PC-9 (cell line): ENCODE measurements around the gene MUSK. TPM values are rescaled to one million over a fixed set of nuclear protein-coding genes. Genes with fewer than 3 reads are reported as not detected.

Experiments used
- BruUV-seq: library from RNA; stranded (reverse); fragments of 400-500 nt; replicated peaks from 2 replicates; lab custom pipeline; 2021; lab: Mats Ljungman, UMichigan
- CTCF ChIA-PET: fragments of 300-600 bp; sonication (Branson Sonifier 250); formaldehyde crosslinking; loops from one replicate; lab custom pipeline; 2022; ENCODE audit warnings: antibody characterized with exemption; lab: Charles Lee
- POLR2A ChIA-PET: fragments of 300-600 bp; sonication (Branson Sonifier 250); formaldehyde crosslinking; loops from one replicate; lab custom pipeline; 2022; ENCODE audit warnings: antibody characterized with exemption; ENCODE audit not compliant: unreplicated experiment; lab: Charles Lee
- DNase-seq, 2 experiments: peaks; one replicate each; pipeline versions ENCODE4 v3.0.0 to v3.0.0-alpha.2; 2015 to 2022; ENCODE audit warnings: mixed read lengths in 1 of 2
- H2AFZ ChIP-seq: fragments of 200-600 bp; sonication (generic); 2 replicates; pipeline ENCODE4 v1.8.1; 2017; ENCODE audit warnings: antibody characterized with exemption
- H3F3A ChIP-seq: fragments of 200-600 bp; sonication (generic); 2 replicates; pipeline ENCODE4 v1.8.1; 2017; ENCODE audit warnings: antibody characterized with exemption, mild to moderate bottlenecking, low read depth; ENCODE audit not compliant: insufficient read depth
- H3K27ac ChIP-seq: fragments of 200-600 bp; sonication (generic); 2 replicates; pipeline ENCODE4 v1.6.1; 2016; ENCODE audit warnings: mixed run types
- H3K27me3 ChIP-seq: fragments of 200-600 bp; sonication (generic); 2 replicates; pipeline ENCODE4 v1.6.1; 2016; ENCODE audit warnings: low read depth, mixed run types; ENCODE audit not compliant: insufficient read depth
- H3K36me3 ChIP-seq: fragments of 200-600 bp; sonication (generic); 2 replicates; pipeline ENCODE4 v1.6.1; 2016; ENCODE audit warnings: low read depth, mixed run types
- H3K4me1 ChIP-seq: fragments of 200-600 bp; sonication (generic); replicated peaks from 2 replicates; pipeline ENCODE4 v1.6.1; 2016; ENCODE audit warnings: mixed run types; ENCODE audit not compliant: insufficient read depth
- H3K4me2 ChIP-seq: fragments of 200-600 bp; sonication (generic); 2 replicates; pipeline ENCODE4 v1.6.1; 2017; ENCODE audit warnings: mixed run types
- H3K4me3 ChIP-seq: fragments of 200-600 bp; sonication (generic); 2 replicates; pipeline ENCODE4 v1.6.1; 2016; ENCODE audit warnings: mixed run types
- H3K79me2 ChIP-seq: fragments of 200-600 bp; sonication (generic); 2 replicates; pipeline ENCODE4 v1.6.1; 2017; ENCODE audit warnings: low read depth, mixed run types
- H3K9me2 ChIP-seq: fragments of 200-600 bp; sonication (generic); 2 replicates; pipeline ENCODE4 v1.8.1; 2017; ENCODE audit warnings: mild to moderate bottlenecking; ENCODE audit not compliant: insufficient read depth
- H3K9me3 ChIP-seq: fragments of 200-600 bp; sonication (generic); 2 replicates; pipeline ENCODE4 v1.8.1; 2016; ENCODE audit warnings: low read depth; ENCODE audit not compliant: insufficient read depth
- H4K20me1 ChIP-seq: fragments of 200-600 bp; sonication (generic); 2 replicates; pipeline ENCODE4 v1.8.1; 2017; ENCODE audit not compliant: insufficient read depth
- EZH2 ChIP-seq: fragments of 200-600 bp; sonication (generic); IDR thresholded peaks from 2 replicates; pipeline ENCODE4 v1.8.0; 2017; ENCODE audit warnings: antibody characterized with exemption, low read depth
- intact Hi-C: fragments of 100-400 bp; cut with micrococcal nuclease; formaldehyde crosslinking; loops from one replicate; pipeline ENCODE4 v1.10.0; 2022; ENCODE audit not compliant: unreplicated experiment
- total RNA-seq: library from RNA; stranded (reverse); gene quantifications from 2 replicates; pipeline ENCODE4 v1.2.3, GENCODE V29; 2021
- TF ChIP-seq, protein P1 (sequence below): fragments of 200-600 bp; sonication (generic); conservative IDR thresholded peaks from 2 replicates; pipeline ENCODE4 v1.6.1; 2017; ENCODE audit warnings: mixed run types, antibody characterized with exemption, mild to moderate bottlenecking, moderate library complexity

Gene MUSK
- total RNA-seq, 1 experiment from 2014 or later = not detected

DNA sequence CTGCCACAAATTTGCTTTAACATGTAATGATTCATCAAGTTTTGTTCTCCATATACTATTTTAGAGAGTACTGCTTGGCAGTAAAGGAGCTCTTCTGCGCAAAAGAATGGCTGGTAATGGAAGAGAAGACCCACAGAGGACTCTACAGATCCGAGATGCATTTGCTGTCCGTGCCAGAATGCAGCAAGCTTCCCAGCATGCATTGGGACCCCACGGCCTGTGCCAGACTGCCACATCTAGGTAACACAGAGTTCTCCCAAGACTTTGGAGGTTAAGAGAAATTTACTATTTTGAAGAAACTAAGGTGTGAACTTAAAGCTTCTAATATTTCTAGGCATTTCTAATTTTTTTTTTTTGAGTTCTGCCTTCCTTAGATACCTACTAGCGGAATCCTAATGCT lies 107.1 kb downstream of the MUSK start:
- ChIA-PET POLR2A (no interaction called here), CTCF (no interaction called here)
- TF ChIP-seq, protein P1, sequence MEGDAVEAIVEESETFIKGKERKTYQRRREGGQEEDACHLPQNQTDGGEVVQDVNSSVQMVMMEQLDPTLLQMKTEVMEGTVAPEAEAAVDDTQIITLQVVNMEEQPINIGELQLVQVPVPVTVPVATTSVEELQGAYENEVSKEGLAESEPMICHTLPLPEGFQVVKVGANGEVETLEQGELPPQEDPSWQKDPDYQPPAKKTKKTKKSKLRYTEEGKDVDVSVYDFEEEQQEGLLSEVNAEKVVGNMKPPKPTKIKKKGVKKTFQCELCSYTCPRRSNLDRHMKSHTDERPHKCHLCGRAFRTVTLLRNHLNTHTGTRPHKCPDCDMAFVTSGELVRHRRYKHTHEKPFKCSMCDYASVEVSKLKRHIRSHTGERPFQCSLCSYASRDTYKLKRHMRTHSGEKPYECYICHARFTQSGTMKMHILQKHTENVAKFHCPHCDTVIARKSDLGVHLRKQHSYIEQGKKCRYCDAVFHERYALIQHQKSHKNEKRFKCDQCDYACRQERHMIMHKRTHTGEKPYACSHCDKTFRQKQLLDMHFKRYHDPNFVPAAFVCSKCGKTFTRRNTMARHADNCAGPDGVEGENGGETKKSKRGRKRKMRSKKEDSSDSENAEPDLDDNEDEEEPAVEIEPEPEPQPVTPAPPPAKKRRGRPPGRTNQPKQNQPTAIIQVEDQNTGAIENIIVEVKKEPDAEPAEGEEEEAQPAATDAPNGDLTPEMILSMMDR = no peak
- TF ChIP-seq EZH2 = no peak
- no TSS peak for BruUV-seq
- Histone ChIP-seq H3K79me2 (no peaks in the 10 kb centered on the region), H2AFZ (no peak overlapping the region), H3K27ac (no peak overlapping the region), H4K20me1 (no peaks in the 10 kb centered on the region), H3K4me1 (no peaks in the 10 kb centered on the region), H3K27me3 (no peaks in the 10 kb centered on the region), H3K36me3 (no peaks in the 10 kb centered on the region), H3K9me2 (no peaks in the 10 kb centered on the region), H3K4me2 (no peak overlapping the region), H3K4me3 (no peak overlapping the region), H3K9me3 (no peaks in the 10 kb centered on the region; the same call in 1 of the 2 replicates), H3F3A (no peaks in the 10 kb centered on the region; the same call in 1 of the 2 replicates)
- intact Hi-C loops = no loop called here
- DNase-seq = no peak

DNA sequence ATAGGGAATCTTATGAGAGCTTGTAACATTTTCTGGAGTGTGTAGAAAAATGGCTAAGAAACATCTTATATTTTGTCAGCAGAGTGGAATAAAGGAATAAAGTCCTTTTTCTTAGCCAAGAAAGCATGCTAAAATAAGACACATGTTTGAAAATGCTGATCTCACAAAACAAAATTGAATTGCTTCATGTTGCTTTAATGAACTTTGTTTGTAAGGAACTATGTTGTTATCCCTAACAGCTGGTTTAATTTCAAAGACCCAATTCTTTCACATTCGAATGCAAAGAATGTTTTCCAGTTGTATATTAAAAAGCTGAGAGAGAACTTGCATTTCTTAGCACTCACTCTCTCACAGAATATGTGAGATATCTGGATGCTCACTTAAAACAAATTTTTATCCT lies 107.6 kb downstream of the MUSK start:
- TF ChIP-seq, protein P1 = no peak
- TF ChIP-seq EZH2 = no peak
- Histone ChIP-seq H3K4me1 (no peaks in the 10 kb centered on the region), H3K27me3 (no peaks in the 10 kb centered on the region), H3K9me2 (no peaks in the 10 kb centered on the region), H2AFZ (no peak overlapping the region), H3K9me3 (no peaks in the 10 kb centered on the region; the same call in 1 of the 2 replicates), H3K27ac (no peak overlapping the region), H3K79me2 (no peaks in the 10 kb centered on the region), H3F3A (no peaks in the 10 kb centered on the region; the same call in 1 of the 2 replicates), H3K4me2 (no peak overlapping the region), H3K4me3 (no peak overlapping the region), H3K36me3 (no peaks in the 10 kb centered on the region), H4K20me1 (no peaks in the 10 kb centered on the region)
- no TSS peak for BruUV-seq
- intact Hi-C loops = no loop called here
- ChIA-PET CTCF (no interaction called here), POLR2A (interaction anchor here (0.6 kb wide), 1 partner anchor 89 kb away, joined by 4 read pairs; no protein-coding TSS in a partner anchor)
- DNase-seq = no peak

- Histone ChIP-seq H3K4me1 (no peaks in the 10 kb centered on the region), H3K4me3 (no peak overlapping the region), H3K9me3 (no peaks in the 10 kb centered on the region; the same call in 1 of the 2 replicates), H3F3A (no peaks in the 10 kb centered on the region; the same call in 1 of the 2 replicates), H3K4me2 (no peak overlapping the region), H3K36me3 (no peaks in the 10 kb centered on the region), H3K27ac (no peak overlapping the region), H3K27me3 (no peaks in the 10 kb centered on the region), H4K20me1 (no peaks in the 10 kb centered on the region), H3K9me2 (no peaks in the 10 kb centered on the region), H3K79me2 (no peaks in the 10 kb centered on the region), H2AFZ (no peak overlapping the region)
- no TSS peak for BruUV-seq
- ChIA-PET POLR2A (interaction anchor here (0.5 kb wide), 1 partner anchor 1461 kb away, joined by 8 read pairs; no protein-coding TSS in a partner anchor), CTCF (no interaction called here)
- intact Hi-C loops = no loop called here
- no peak for DNase-seq
- TF ChIP-seq, protein P1 = no peak
- TF ChIP-seq EZH2 = no peak
These were observed 108.7 kb downstream of the MUSK start for GRCh38 chr9:110777196-110777875.
